Cardiac fibroblast (primary cell): Measurements from ENCODE around the gene ACTN3.

ENCODE experiments used
- DNase-seq, 2 donors: peaks; one replicate each; pipeline versions ENCODE4 v3.0.0 to v3.0.0-alpha.2; 2010; ENCODE audit warnings: low read depth in 2 of 2
- H3K4me3 ChIP-seq, 2 donors: replicated peaks in 1 of 2; 1 replicate in 1 of 2; 2 replicates in 1 of 2; pipeline ENCODE4 v1.5.1; 2011; ENCODE audit warnings: low read depth in 2 of 2, low read length in 2 of 2, mild to moderate bottlenecking in 2 of 2, moderate library complexity in 1 of 2
- CTCF ChIP-seq: IDR thresholded peaks from one replicate; pipeline ENCODE4 v1.5.1; 2011; ENCODE audit warnings: low read depth, mild to moderate bottlenecking, low read length, inconsistent platforms

ACTN3 gene

GRCh38 chr11:66510990-66511339 lies 35.7 kb upstream of the ACTN3 start:
- DNase-seq, result no peak
- H3K4me3 ChIP-seq, result peak overlapping the region; percentile 75 to 83
- TF ChIP-seq CTCF, result no peak

- H3K4me3 ChIP-seq, result no peak overlapping the region
- no peak for DNase-seq
- no peak for TF ChIP-seq CTCF
These were observed 23.1 kb upstream of the ACTN3 start for GRCh38 chr11:66523611-66524010.

- no peak for TF ChIP-seq CTCF
- DNase-seq, result no peak
- no peak overlapping the region for H3K4me3 ChIP-seq
These were observed 22.2 kb upstream of the ACTN3 start for GRCh38 chr11:66524304-66525040.

GRCh38 chr11:66529069-66529468 lies 17.6 kb upstream of the ACTN3 start:
- no peak for DNase-seq
- no peak for TF ChIP-seq CTCF
- H3K4me3 ChIP-seq, result no peak overlapping the region

- no peak for TF ChIP-seq CTCF
- no peak overlapping the region for H3K4me3 ChIP-seq
- DNase-seq, result no peak
These were observed 17.0 kb upstream of the ACTN3 start for GRCh38 chr11:66529655-66530054.

- TF ChIP-seq CTCF, result no peak
- H3K4me3 ChIP-seq, result no peak overlapping the region
- no peak for DNase-seq
These were observed 15.6 kb upstream of the ACTN3 start for GRCh38 chr11:66530927-66531709.
